NCI-H226 (cell line): ENCODE measurements around the gene CALHM1.
"Not testable (repeated sequence)": the region's sequence is repeated elsewhere in the genome, so short reads cannot be mapped to it uniquely, and the experiment has no call there.

Source experiments
- DNase-seq: peaks from one replicate; pipeline ENCODE4 v3.0.0-alpha.2; 2015

Gene CALHM1

GRCh38 chr10:103458720-103459119 lies at the start of gene CALHM1:
Gene CALHM1, minus strand, starts transcription at chr10:103458900. Its CDS starts 149 bp downstream, at chr10:103458751.
- peak; percentile 55 for DNase-seq

GRCh38 chr10:103507235-103508191 lies 48.8 kb upstream of the CALHM1 start:
- no peak for DNase-seq

GRCh38 chr10:103506061-103506460 lies 47.4 kb upstream of the CALHM1 start:
- DNase-seq, result no peak

GRCh38 chr10:103504181-103504783 lies 45.6 kb upstream of the CALHM1 start:
- peak; percentile 99 for DNase-seq

GRCh38 chr10:103503777-103504176 lies 45.1 kb upstream of the CALHM1 start:
- not testable (repeated sequence) for DNase-seq

GRCh38 chr10:103502849-103503660 lies 44.4 kb upstream of the CALHM1 start:
- no peak for DNase-seq

GRCh38 chr10:103501186-103501585 lies 42.5 kb upstream of the CALHM1 start:
- no peak for DNase-seq

- no peak for DNase-seq
Measured at GRCh38 chr10:103500481-103500880, 41.8 kb upstream of the CALHM1 start.

GRCh38 chr10:103499881-103500280 lies 41.2 kb upstream of the CALHM1 start:
- DNase-seq, result peak; percentile 55

GRCh38 chr10:103498936-103499638 lies 40.4 kb upstream of the CALHM1 start:
- DNase-seq, result no peak

GRCh38 chr10:103497161-103497915 lies 38.6 kb upstream of the CALHM1 start:
- no peak for DNase-seq

GRCh38 chr10:103495321-103495720 lies 36.6 kb upstream of the CALHM1 start:
- no peak for DNase-seq

GRCh38 chr10:103493916-103494877 lies 35.5 kb upstream of the CALHM1 start:
- DNase-seq, result peak; percentile 63

- DNase-seq, result no peak
Measured at GRCh38 chr10:103493362-103493915, 34.7 kb upstream of the CALHM1 start, which contains the start of gene NEURL1. Gene NEURL1, plus strand, starts transcription at chr10:103493705. Its CDS starts 683 bp downstream, at chr10:103494388.

- DNase-seq, result no peak
Measured at GRCh38 chr10:103492655-103493261, 34.1 kb upstream of the CALHM1 start.

- DNase-seq, result peak; percentile 97
Measured at GRCh38 chr10:103491729-103492364, 33.1 kb upstream of the CALHM1 start.

GRCh38 chr10:103490986-103491314 lies 32.2 kb upstream of the CALHM1 start:
- no peak for DNase-seq

- no peak for DNase-seq
Measured at GRCh38 chr10:103487410-103487708, 28.7 kb upstream of the CALHM1 start.

GRCh38 chr10:103486635-103487409 lies 28.1 kb upstream of the CALHM1 start:
- DNase-seq, result not testable (repeated sequence)
